HG03457 (cell line): ENCODE data around the gene PTGER3.
"Not testable (repeated sequence)": the region's sequence is repeated elsewhere in the genome, so short reads cannot be mapped to it uniquely, and the experiment has no call there.

Experiments used
- ATAC-seq: cut with Tn5 transposase; IDR thresholded peaks from one replicate; pipeline ENCODE4 v1.9.1; 2021; ENCODE audit warnings: moderate number of reproducible peaks; ENCODE audit not compliant: unreplicated experiment

Gene PTGER3

DNA sequence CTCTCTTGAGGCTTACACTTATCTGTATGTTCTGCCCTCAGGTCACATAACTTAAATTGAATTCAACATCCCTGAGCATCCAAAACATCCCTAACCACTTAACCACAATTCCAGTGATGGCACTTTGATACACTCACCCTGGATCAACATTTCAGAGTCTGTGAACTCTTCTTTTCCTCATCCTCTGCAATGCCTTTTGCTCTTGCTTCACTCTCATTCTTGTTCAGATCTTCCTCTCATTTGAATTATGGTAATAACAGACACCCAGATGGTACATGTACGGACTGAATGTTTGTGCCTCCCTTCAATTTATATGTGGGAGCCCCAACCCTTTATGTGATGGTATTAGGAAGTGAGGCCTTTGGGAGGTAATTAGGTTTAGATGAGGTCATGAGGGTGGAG, 33.4 kb downstream of the PTGER3 start:
- ATAC-seq = no peak

DNA sequence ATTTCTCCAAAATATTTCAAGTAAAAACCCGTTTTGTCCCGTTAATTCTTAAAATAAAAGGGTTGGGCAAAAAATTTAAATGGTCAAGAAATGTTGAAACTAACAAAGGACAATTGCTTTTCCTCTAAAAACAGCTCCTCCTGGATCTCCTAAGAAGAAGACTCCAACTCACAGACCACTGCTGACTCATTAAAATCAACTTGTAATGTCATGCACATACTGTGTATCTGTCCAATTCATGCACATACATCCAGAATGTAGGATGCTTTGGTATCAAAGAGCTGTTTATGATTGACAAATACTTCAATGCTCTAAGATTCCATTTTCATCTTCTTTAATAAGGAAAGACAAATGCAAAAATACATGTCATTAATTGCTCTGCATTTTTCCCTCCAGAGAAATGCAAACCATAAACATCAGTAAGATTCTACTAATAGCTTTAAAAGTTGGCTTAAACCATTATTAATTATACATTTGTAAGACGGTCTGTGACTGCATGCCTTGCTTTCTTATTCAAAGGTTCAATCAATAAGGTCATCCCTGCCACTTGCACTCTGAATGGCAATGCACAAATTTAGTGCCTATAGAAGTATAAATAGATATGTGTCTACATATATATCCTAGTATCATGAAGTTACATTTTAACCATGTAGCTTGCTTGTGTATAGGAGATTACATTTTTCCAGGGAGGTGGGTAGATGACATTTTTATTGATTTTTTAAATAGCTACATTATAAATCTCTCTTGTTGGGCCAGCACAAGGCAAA, 44.7 kb downstream of the PTGER3 start:
- no peak for ATAC-seq

DNA sequence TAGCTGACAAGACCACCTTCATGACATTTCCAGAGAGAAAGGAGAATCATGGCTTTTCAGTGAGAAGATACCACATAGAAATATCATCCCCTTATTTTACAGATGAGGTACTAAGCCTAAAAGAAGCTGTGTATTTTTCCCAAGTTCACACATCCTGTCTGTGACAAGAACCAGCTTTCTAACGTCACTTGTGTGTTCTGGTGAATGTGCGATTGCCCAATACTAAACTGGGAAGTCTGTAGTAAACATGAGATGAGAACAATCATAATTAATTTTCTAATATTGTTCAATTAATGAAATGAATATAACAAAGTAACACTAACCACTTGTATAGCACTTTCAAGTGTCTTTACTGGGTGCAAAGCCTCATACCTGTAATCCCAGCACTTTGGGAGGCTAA, 46.0 kb downstream of the PTGER3 start:
- ATAC-seq = no peak

DNA sequence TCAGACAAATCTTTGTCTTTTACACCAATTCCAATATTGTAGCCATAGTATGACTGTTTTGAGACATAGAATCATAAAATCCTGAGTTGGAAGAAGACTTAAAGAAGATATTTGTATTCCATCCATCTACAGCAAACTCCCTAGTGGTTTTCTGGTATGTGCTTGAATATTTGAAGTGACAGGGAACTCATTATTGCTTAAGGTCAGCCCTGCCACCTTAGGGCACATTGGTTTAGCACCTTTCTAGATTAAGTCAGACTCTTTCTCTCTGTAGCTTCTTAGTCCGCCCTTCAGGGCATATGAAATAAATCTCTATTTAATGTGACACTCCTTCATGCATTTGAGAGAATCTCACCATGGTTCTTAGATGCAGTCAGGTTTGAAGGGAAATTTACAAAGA, 49.8 kb downstream of the PTGER3 start:
- no peak for ATAC-seq

DNA sequence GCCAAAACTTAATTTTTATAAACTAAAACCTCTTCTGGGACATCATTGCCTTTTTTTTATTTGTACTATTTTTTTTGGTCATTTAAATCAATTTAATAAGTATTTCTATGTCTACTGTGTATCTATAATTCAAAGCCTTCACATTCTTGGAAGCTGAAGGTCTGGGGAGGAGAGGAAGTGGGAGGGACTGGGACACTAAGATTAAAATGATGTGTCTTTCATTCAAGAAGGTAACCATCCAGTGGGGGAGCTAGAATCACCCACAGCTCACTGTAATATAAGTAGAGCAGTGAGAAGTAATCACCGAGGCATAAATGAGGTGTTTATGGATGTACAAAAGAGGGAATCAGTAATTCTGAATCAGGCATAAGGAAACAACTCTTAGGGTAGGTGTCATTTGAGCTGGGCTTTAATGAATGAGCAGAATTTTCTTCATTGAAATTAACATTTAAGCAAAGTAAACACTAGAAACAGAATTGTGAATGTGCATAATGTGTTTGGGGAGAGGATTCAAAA, 52.8 kb downstream of the PTGER3 start:
- ATAC-seq = no peak

DNA sequence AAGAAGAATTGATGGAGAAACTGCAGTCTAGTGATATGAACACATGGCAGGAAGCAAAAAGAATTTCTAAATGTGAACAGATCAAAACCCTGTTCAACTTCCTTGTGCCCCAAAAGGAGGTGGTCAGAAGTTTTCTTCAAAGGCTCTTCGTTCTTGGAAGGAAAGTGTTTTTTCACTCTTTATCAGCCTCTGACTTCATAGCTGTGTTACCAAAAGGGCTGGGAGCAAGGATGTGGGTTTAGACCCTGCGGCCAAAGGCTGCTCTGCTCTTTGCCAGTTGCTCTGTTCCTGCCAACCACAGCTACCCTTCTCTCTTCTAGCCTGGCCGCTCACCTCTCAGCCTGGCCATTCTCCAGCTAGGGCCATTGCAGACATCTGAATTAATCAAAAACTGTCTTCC, 53.8 kb downstream of the PTGER3 start:
- no peak for ATAC-seq

DNA sequence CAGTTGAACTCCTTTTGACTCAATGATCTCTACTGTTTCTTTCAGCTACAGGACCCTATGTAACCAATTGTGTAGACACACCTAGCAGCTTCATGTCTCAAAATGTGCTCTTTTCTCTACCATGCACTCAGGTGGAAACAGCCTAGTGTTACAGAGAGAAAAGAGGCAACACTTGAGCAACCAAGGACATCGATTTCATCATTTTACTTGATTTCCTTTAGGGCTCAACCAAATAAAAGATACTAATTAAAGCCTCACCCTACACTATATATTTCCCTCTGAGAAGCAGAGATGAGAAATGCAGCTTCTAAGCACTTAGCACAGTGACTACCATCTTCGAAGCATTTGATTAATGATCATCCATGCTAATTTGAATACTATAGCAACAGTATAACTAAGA, 55.1 kb downstream of the PTGER3 start:
- no peak for ATAC-seq

DNA sequence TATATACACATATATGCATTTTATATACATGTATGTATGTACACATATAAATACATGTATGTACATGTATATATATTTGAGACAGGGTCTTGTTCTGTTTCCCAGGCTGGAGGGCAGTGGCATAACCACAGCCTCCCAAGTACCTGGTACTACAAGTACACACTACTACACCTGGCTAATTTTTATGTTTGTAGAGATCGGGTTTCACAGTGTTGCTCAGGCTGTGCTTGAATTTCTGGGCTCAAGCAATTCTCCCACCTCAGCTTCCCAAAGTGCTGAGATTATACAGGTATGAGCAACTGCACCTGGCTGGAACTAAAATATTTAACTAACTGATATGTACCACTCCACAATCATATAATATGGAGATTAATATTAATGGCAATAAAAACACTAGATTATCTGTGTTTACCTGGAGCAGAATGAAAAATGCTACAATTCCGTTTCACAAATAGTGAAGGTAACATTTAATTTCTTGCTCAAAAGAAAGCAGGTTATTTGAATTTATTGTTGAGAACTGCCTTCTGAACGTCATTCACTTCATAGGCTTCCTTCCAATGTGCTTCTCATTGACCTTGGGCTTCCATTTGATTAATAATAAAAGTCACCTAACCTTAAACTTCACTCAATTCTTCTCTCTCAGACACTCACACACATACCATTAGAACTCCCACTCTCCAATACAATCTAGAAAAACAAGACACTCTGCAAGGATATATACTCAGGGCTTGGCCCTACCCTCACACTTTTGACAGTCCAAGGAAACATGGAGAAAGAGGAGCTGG, 57.0 kb downstream of the PTGER3 start:
- ATAC-seq = no peak

DNA sequence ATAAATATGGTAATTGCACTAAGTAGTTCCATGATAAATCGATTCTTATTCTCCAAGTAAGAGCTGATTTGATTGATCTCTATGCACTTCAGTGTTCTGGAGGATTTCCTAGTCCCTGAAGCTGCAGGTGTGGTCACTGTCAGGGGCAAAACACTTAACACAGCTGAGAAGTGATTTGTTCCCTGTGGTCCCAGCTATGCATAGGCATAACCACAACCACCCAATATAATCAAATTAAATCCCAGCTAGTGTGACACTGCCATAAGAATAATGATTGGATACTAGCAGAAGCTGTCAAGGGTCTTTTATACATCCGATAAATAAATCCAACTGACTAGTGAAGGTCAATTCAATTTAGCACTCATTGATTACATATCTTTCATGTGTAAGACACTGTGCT, 60.1 kb downstream of the PTGER3 start:
- ATAC-seq = no peak

DNA sequence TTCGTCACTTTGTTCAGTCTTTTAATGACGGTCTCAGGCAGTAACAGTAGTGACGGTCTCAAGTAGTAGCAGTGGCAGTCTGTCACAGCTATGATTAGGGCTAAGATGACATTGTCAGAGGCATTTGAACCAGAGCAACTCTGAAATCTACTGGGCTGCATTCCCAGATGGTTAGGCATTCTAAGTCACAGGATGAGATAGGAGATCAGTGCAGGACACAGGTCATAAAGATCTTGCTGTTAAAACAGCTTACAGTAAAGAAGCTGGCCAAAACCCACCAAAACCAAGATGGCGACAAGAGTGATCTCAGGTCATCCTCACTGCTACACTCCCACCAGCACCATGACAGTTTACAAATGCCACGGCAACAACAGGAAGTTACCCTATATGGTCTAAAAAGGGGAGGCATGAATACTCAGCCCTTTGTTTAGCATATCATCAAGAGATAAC, 61.8 kb downstream of the PTGER3 start:
- not testable (repeated sequence) for ATAC-seq

DNA sequence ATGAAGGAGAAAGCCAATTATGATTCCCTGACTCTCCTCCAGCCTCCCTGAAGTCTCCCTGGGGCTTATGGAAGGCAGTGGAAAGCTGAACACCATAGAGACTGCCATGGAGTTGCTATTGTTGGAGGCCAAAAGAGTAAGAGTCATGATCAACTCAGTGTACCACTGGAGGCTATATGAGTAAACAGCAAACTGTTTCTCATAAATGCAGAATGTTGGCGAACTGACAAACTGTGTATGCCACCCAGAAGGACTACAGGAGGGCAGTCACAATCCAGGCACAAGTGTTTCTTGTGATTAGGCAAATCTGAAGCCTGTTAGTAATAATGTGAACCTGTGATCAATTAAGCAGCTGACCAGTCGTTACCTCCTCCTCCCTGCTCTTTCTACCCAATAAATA, 62.3 kb downstream of the PTGER3 start:
- not testable (repeated sequence) for ATAC-seq

DNA sequence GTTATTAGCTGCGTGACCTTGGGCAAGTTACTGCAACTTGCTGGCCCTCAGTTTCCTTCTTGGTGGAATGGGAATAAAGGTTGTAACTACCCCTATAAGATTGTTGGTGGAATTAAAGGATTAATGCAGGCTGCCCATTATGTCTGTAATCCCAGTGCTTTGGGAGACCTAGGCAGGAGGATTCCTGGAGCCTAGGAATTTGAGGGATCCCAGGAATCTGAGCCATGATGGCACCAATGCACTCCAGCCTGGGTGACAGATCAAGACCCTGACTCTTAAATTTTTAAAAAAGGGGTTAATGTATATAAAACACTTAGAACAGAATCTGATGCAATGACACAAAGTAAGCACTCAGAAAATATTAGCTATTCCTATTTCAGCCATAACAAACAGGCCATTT, 67.3 kb downstream of the PTGER3 start:
- no peak for ATAC-seq

DNA sequence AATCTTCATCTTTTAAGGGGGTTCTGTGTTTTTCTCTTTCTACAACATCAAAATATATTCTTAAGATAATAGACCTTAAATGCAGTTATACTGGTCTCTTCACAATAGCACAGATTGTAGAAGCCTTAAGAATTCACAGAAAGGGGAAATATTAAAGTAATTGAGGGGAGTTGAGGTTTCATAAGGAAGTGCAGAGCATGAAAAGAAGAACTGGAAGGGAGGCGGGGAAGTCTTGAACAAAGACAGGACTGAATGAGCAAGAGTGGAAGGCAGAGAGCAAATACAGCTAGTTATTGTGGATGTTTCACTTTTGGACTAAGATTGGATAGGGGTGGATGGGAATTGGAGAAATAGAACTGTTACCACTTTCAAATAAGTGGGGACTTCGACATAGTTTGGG, 67.7 kb downstream of the PTGER3 start:
- no peak for ATAC-seq

DNA sequence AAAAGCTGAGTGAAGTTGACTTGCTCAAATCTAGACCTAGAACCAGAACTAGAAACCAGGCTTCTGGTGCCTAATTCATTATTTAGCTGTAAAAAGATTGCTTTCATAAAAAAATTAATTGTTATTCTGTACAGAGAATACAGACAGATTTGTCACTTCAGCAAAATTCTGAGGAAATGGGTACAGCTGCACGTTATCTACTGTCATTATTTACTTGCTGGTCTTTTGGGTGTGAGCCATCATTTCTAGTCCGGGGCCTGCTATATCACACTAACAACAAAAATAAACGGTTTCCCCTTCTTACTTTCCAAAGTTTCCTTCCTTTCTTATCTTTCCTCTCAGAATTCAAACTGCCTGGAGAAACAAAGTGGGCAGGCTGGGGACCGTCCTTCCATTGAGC, 68.3 kb downstream of the PTGER3 start:
- ATAC-seq = no peak

DNA sequence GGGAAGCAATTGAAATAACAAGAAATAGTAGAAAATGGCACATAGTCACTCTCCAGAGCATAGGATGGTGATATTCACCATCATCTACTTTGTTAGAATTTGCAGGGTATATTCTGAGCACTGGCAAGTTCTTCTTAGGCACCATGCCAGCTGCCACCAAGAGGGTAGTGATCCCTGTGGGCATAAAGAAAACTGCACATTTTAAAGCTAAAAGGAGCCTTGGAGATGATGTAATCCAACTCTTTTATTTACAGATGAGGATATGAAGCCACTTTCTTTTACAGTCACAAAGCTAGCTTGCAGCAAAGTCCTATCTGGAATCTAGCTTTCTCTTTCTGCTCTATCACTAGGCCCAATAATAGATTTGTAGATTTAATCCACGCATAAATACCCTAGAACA, 69.0 kb downstream of the PTGER3 start:
- ATAC-seq = no peak

DNA sequence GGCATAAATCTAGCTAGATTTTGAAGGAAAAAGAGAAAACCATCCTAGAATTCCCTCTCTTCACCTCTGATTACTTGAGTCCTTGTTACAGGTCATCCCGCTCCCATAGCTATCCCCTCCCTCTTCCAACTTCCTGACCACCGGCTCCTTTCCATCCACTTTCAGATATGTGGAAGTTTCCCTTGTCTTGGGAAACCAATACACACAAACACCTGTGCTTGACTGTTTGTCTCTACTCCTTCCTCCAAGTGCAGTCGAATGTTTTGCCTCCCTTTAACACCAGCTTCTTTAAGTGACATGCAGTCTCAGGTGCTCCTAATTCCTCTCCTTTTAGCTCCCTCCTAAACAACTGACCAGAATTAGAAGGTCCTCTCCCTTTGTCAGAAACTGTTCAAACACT, 70.0 kb downstream of the PTGER3 start:
- ATAC-seq = no peak

DNA sequence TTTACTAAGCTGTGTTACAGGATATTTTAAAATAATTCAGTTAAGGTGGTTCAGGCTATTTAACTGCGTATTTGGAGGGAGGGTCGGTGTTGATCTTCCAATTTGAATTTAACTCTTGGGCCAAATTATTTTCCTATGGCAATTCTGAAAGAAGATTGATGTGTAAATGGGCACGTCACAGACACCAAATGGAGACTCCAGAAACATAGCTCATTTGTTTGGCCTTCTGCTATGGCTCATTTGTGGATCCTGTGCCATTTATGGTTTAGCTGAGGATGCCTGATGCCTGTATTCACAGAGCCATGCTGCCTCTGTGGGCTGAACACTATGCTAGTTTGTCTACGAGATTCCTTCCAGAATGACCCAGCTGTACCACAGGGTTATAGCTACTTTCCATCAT, 70.6 kb downstream of the PTGER3 start:
- no peak for ATAC-seq

DNA sequence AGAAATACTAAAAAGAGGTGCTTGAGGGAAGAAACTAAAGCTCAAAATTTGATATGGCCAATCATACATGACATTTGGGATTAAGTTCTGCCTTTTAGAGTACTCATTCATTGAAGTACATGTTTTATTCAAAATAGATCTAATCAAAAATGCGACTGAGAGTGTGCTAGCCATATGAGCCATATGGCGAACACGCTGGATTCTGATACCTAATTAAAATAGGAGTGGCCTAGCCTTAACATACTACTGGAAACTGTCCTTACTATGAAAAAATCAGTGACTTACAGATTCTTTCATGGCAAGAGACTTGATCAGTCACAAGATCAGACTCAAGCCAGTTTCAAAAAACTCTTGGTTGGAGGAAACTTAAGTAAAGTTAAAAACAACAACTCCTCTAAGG, 73.9 kb downstream of the PTGER3 start:
- ATAC-seq = no peak

DNA sequence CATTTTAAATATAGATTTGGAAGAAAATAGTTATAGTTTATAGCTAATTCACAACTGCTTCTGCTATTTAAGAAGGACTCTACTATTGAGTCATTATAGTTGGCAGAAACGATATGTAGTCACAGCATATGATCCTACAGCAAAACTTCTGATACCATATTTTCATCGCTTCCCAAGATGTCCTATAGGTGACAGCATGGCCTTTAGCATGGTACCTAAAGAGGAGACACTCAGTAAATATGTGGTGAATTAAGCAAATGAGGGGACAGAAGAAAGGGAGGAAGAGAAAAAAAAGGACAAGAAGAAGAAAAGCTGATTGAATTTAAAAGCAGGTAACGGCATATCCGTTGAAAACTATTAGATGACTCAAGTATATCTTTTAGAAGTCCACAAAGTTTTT, 77.2 kb downstream of the PTGER3 start:
- no peak for ATAC-seq

DNA sequence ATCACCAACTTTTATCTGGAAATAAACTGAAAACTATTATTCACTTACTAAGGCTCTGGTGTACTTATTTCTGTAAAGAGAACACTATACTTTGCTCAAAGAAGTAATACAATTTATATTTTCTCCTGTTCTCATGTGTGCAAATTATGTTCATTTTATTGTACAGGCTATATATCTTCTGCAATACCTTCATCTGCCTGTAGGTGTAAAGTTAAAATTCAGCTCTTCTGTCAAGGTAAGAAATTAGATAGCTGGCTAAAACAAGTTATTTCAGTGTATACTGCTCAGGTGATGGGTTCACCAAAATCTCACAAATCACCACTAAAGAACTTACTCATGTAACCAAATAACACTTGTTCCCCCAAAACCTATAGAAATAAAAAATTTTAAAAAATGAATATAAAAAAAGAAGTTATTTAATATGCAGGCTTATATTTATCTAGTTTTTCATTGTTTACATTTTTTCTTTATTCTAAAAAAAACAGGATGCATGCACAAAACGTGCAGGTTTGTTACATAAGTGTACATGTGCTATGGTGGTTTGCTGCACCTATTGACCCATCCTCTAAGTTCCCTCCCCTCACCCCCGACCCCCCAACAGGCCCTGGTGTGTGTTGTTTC, 81.5 kb downstream of the PTGER3 start:
- no peak for ATAC-seq

DNA sequence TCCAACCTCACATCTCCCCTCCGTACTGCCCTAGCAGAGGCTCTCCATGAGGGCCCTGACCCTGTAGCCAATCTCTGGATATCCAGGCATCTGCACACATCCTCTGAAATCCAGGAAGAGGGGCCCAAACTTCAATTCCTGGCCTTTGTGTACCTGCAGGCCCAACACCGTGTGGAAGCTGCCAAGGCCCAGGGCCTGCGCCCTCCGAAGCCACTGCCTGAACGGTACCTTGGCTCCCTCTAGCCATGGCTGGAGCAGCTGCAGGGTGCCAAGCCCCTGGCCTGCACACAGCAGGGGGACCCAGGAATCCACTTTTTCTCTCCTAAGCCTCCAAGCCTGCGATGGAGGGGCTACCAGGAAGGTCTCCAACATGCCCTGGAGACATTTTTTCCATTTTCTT, 84.2 kb downstream of the PTGER3 start:
- ATAC-seq = no peak
